Measurements from ENCODE around the gene KRTAP5-5.

Gene KRTAP5-5

DNA sequence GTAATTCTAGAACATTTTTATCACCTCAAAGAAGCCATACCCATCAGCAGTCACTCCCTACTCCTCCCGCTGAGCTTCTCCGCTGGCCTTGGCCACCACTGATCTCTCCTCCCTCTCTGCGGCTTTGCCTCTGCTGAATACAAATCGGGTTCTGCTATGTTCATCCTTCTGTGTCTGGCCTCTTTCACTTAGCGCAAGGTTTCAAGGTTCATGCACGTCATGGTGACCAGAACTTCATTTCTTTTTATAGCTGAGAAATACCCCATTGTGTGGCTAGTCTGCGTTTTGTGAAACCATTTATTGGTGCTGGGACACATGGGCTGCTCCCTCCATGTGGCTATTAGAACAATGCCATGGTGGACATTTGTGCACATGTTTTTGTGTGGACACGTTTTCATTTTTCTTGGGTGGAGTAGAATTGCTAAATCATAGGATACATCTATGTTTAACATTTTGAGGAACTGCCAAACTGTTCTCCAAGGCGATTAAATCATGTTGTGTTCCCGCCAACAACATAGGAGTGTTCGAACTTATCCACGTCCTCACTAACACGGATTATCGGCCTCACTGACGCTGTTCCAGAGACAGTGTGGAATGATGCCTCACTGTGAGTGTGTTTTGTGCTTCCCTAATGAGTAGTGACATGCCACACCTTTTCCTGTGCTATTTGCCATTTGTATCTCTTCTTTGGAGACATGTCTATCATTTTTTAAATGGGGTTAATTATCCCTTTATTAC, 43.2 kb downstream of the KRTAP5-5 start:
- Histone ChIP-seq H3K27me3 (ENCODE audit: insufficient read depth, insufficient read length) (peaks cover 4% of the 10 kb centered on the region), H3K4me3 (ENCODE audit: insufficient read length, low read depth) (no peak overlapping the region), H3K9ac (ENCODE audit: insufficient read length, low read depth) (no peak overlapping the region), H3K4me1 (ENCODE audit: insufficient read depth, insufficient read length) (peaks cover 16% of the 10 kb centered on the region), H3K9me3 (ENCODE audit: insufficient read depth, low read length) (no peaks in the 10 kb centered on the region), H3K36me3 (ENCODE audit: insufficient read depth, insufficient read length, low read length) (no peaks in the 10 kb centered on the region)
- no peak for TF ChIP-seq ZNF274 (IDR thresholded peaks at IDR 0.05; ENCODE audit: low read depth, low read length)
- no peak for DNase-seq (ENCODE audit: low read depth, low spot score)

DNA sequence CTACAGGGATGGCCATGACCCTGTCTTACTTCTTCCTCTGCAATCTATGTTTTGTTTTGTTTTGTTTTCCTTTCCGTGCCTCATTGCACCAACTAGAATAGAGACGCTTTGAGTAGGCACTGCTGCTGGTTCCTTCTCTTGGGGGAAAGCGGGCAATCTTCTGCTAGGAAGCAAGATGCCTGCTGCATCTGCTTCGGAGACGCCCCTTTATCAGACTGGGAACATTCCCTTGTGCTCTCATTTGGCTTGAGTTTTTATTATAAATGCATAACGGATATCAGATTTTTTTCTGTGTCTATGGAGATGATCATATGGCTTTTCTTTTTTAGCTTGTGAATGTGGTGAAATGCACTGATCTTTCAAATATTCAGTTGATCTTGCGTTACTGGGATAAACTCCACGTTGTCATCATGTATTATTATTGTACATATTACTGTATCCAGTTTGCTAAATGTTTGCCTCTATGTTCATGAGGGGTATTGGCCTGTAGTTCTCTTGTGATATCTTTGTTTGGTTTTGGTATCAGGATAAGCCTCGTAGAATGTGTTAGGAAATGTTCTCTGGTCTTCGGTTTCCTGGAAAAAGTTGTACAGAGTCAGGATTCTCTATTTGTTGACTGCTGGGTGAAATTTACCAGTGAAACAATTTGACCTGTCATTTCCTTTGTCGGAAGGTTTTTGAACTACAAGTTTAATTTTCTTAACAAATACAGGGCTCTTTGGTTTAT, 44.0 kb downstream of the KRTAP5-5 start:
- Histone ChIP-seq H3K27me3 (ENCODE audit: insufficient read depth, insufficient read length) (peaks cover 4% of the 10 kb centered on the region), H3K36me3 (ENCODE audit: insufficient read depth, insufficient read length, low read length) (no peaks in the 10 kb centered on the region), H3K4me3 (ENCODE audit: insufficient read length, low read depth) (no peak overlapping the region), H3K9me3 (ENCODE audit: insufficient read depth, low read length) (no peaks in the 10 kb centered on the region), H3K4me1 (ENCODE audit: insufficient read depth, insufficient read length) (peaks cover 14% of the 10 kb centered on the region), H3K9ac (ENCODE audit: insufficient read length, low read depth) (no peak overlapping the region)
- TF ChIP-seq ZNF274 (IDR thresholded peaks at IDR 0.05; ENCODE audit: low read depth, low read length) (no peak), YY1 (IDR thresholded peaks at IDR 0.05; ENCODE audit: insufficient read depth, insufficient read length) (no peak), SUZ12 (IDR thresholded peaks at IDR 0.05; ENCODE audit: extremely low read depth, insufficient read depth, insufficient read length) (no peak)
- no peak for DNase-seq (ENCODE audit: low read depth, low spot score)

DNA sequence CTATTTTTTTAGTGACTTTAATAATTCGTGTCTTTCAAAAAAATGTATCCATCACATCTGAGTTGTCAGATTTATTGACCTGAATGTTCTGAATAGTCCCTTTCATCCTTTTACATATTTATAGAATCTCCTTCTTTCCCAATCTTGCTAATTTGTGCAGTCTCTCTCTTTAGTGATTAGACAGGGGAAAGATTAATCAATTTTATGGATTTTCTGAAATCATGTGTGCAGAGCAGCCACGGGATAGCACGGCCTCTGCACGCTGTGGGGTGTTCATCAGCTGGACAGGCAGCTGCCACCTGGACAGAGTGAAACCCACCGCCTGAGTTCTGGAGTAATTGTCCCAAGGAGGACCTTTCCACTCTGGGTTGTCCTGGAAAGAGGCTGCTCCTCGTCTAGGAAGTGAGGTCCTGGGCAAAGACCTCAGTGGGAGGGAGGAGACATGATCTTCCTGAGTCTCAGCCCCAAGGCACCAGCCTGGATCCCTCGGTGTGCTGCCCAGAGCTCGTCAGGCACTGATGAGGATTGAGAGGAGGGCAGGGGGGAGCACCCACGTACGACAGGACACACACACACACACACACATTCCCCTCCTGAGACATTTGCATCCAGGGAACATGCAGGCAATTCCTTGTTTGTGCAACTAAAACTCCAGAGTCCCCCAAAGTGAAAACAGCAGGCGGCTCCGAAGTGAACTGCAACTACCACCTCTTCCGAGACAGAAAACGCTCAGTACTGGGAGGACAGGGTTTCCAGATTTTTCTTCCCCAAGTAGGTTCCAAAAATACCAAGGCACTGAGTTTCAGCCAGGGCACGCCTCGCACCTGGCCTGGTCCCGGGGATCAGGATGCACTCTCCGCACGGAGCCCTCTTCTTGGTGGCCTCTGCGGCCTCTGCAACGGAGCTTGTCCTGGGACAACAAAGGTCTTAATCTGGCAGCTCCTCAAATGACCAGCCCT, 44.9 kb downstream of the KRTAP5-5 start:
- H3K36me3 ChIP-seq (ENCODE audit: insufficient read depth, insufficient read length, low read length), result no peaks in the 10 kb centered on the region
- TF ChIP-seq ZNF274 (IDR thresholded peaks at IDR 0.05; ENCODE audit: low read depth, low read length), result no peak
- no peak for TF ChIP-seq YY1 (IDR thresholded peaks at IDR 0.05; ENCODE audit: insufficient read depth, insufficient read length)
- TF ChIP-seq SUZ12 (IDR thresholded peaks at IDR 0.05; ENCODE audit: extremely low read depth, insufficient read depth, insufficient read length), result no peak
- no peak overlapping the region for H3K9ac ChIP-seq (ENCODE audit: insufficient read length, low read depth)
- H3K4me3 ChIP-seq (ENCODE audit: insufficient read length, low read depth), result no peak overlapping the region
- peaks cover 4% of the 10 kb centered on the region for H3K27me3 ChIP-seq (ENCODE audit: insufficient read depth, insufficient read length)
- H3K9me3 ChIP-seq (ENCODE audit: insufficient read depth, low read length), result no peaks in the 10 kb centered on the region
- peaks cover 9% of the 10 kb centered on the region for H3K4me1 ChIP-seq (ENCODE audit: insufficient read depth, insufficient read length)
- no peak for DNase-seq (ENCODE audit: low read depth, low spot score)

DNA sequence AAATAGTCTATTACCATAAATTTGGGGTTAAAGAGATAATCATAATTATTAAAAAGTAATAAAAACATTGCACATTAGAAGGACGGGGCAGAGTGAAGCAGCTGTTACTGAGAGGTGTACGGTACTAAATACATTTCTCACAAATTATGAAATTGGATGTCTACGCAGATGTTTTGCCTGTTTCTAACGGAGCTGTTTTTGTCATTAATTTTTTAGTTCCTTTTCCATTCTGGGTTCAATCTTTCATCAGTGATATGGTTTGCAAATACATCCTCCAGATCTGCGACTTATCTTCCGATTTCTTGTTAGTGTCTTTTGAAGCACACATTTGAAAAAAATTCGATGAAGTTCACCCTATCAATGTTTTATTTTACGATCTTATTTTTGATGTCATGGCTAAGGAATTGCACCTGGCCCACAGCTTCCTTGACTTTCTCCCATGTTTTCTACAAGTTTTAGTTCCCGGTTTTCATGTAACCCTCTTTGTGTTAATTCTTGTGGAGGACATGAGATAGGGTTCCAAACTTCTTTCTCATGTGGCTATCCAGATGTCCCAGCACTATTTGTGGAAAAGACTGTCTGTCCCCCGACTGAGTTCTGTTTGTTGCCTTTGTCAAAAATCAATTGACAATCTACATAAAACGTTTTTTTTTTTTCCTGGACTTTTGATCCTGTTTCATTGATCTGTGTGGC, 46.1 kb downstream of the KRTAP5-5 start:
- DNase-seq (ENCODE audit: low read depth, low spot score), result no peak
- no peaks in the 10 kb centered on the region for H3K9me3 ChIP-seq (ENCODE audit: insufficient read depth, low read length)
- peaks cover under 1% of the 10 kb centered on the region for H3K27me3 ChIP-seq (ENCODE audit: insufficient read depth, insufficient read length)

DNA sequence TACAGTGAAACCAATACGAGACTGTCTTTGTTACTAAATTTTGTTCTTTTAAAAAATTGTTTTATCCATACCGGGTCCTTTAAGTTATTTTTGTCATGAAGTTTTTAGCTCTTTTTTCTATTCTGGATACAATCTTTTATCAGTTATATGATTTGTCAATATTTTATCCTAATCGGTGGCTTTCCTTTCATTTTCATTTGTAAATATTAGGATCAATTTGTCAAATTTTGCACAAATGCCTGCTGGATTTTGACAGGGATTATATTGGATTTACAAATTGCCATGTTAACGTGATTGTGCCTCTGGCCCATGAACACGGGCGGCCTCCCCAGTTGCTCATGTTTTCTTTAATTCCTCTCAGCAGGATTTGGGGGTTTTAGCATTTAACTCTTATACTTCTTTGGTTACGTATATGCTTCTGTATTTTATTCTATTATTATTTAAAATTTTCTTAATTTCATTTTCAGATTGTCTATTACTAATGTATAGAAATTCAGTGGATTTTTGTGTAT, 46.7 kb downstream of the KRTAP5-5 start:
- no peaks in the 10 kb centered on the region for H3K27me3 ChIP-seq (ENCODE audit: insufficient read depth, insufficient read length)
- H3K36me3 ChIP-seq (ENCODE audit: insufficient read depth, insufficient read length, low read length), result no peaks in the 10 kb centered on the region
- H3K4me1 ChIP-seq (ENCODE audit: insufficient read depth, insufficient read length), result no peaks in the 10 kb centered on the region
- no peak overlapping the region for H3K9ac ChIP-seq (ENCODE audit: insufficient read length, low read depth)
- TF ChIP-seq ZNF274 (IDR thresholded peaks at IDR 0.05; ENCODE audit: low read depth, low read length) (no peak), YY1 (IDR thresholded peaks at IDR 0.05; ENCODE audit: insufficient read depth, insufficient read length) (no peak), SUZ12 (IDR thresholded peaks at IDR 0.05; ENCODE audit: extremely low read depth, insufficient read depth, insufficient read length) (no peak)
- no peaks in the 10 kb centered on the region for H3K9me3 ChIP-seq (ENCODE audit: insufficient read depth, low read length)
- H3K4me3 ChIP-seq (ENCODE audit: insufficient read length, low read depth), result no peak overlapping the region
- no peak for DNase-seq (ENCODE audit: low read depth, low spot score)

More for the DNA sequence above, 46.1 kb downstream of the KRTAP5-5 start:
- TF ChIP-seq YY1 (IDR thresholded peaks at IDR 0.05; ENCODE audit: insufficient read depth, insufficient read length) (no peak), SUZ12 (IDR thresholded peaks at IDR 0.05; ENCODE audit: extremely low read depth, insufficient read depth, insufficient read length) (no peak), ZNF274 (IDR thresholded peaks at IDR 0.05; ENCODE audit: low read depth, low read length) (no peak)
- Histone ChIP-seq H3K4me1 (ENCODE audit: insufficient read depth, insufficient read length) (peaks cover 3% of the 10 kb centered on the region), H3K4me3 (ENCODE audit: insufficient read length, low read depth) (no peak overlapping the region), H3K36me3 (ENCODE audit: insufficient read depth, insufficient read length, low read length) (no peaks in the 10 kb centered on the region), H3K9ac (ENCODE audit: insufficient read length, low read depth) (no peak overlapping the region)

DNA sequence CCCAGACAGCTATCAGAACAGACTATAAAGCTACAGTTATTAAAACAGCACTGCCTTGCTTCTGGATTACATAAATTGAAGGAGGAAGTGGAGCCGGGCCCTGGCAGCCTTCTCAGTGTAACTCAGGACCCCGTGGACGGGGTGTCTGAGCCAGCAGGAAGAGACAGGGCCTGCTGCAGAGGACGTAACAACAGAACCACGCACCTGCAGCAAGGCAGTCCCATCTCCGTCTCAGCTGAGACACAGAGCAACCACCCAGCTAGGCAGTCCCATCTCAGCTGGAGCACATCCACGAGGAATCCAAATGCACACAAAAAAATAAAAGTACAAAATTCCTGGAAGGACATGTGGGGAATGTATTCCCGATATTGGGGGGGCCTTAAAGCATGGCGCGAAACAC, 50.3 kb downstream of the KRTAP5-5 start:
- H3K4me3 ChIP-seq (ENCODE audit: insufficient read length, low read depth), result no peak overlapping the region
- TF ChIP-seq YY1 (IDR thresholded peaks at IDR 0.05; ENCODE audit: insufficient read depth, insufficient read length) (no peak), ZNF274 (IDR thresholded peaks at IDR 0.05; ENCODE audit: low read depth, low read length) (no peak), SUZ12 (IDR thresholded peaks at IDR 0.05; ENCODE audit: extremely low read depth, insufficient read depth, insufficient read length) (no peak)
- H3K9ac ChIP-seq (ENCODE audit: insufficient read length, low read depth), result no peak overlapping the region
- H3K27me3 ChIP-seq (ENCODE audit: insufficient read depth, insufficient read length), result no peaks in the 10 kb centered on the region
- H3K36me3 ChIP-seq (ENCODE audit: insufficient read depth, insufficient read length, low read length), result no peaks in the 10 kb centered on the region
- no peak for DNase-seq (ENCODE audit: low read depth, low spot score)
- no peaks in the 10 kb centered on the region for H3K4me1 ChIP-seq (ENCODE audit: insufficient read depth, insufficient read length)
- H3K9me3 ChIP-seq (ENCODE audit: insufficient read depth, low read length), result no peaks in the 10 kb centered on the region

Data from NT2/D1 (cell line).